NCI-H2081 treated with DMSO at 0.1 percent for 48 hours (cell line): ENCODE data around the gene FEM1B.
A peak's percentile ranks its signal among the peaks of the same experiment; 100 is the strongest.
"Not testable (repeated sequence)": the region's sequence is repeated elsewhere in the genome, so short reads cannot be mapped to it uniquely, and the experiment has no call there.

Experiments used
- DNase-seq: peaks from one replicate; lab custom pipeline; 2025; lab: John Stamatoyannopoulos, UW

Gene FEM1B

GRCh38 chr15:68277603-68278344 is at the start of gene FEM1B:
Gene FEM1B, plus strand, starts transcription at chr15:68277745. Its CDS starts 673 bp downstream, at chr15:68278418.
- DNase-seq = peak; percentile 66

- DNase-seq = no peak
Observed at GRCh38 chr15:68228143-68228970, 49.2 kb upstream of the FEM1B start.

DNA sequence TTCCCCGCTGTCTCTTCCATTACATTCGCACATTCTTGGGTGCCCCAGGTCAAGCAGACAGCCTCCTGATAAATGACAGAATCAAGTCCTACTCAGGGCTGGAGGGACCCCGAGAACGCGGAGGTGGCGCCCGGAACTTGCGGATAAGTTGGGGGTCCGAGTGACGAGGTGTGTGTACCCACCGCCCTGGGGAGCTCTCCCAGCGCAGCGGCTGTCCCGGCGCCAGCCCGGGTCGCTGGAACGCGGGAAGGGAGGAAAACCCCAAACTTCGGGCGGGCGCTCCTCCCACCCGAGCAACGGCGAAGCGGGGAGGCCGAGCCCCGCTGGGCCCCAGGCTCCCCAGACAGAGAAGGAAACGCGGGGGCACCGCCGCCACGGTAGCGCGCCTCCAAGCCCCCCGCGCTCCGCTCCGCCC is 48.6 kb upstream of the FEM1B start:
- no peak for DNase-seq

DNA sequence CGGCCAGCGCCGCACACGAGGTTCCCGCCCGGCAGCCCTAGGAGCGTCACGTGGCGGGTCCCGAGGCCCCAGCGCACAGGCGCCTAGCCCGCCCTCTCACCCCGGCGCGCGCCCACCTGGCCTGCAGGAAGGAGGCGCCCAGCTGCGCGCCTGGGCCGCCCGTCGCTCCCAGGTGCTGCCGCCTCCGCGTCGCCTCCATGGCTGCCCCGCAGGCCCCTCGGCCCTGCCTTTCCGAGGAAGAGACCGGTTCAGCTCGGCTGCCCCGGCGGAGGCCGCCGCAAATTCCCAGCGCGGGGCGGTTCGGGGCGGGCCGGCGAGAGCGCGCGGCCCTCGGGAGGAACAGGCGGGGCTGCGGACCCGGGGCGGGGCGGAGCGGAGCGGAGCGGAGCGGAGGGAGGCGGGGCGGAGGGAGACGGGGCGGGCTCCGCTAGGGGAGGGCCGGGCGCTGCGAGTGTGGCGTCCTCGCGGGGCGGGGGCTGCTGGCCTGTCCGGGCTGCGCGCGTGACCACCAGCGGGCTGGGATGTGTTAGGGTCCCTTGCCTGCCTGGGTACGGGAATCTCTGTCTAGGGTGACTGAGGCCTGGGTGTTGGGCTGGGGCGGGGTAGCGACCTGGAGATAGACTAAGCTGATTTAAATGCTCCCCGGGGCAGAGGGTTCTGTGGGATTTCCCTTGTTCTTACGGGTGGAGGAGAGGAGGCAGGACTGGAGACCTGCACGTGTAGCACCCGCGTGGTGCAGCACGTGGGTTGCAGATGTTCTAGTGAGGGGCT is 48.0 kb upstream of the FEM1B start, which contains the start of gene CLN6:
Gene CLN6, minus strand, starts transcription at position 343 of the 771 bp plus-strand sequence. Its CDS starts 144 bp downstream, at position 199.
- DNase-seq = no peak

- DNase-seq = no peak
Observed at GRCh38 chr15:68230157-68231100, 47.1 kb upstream of the FEM1B start.

GRCh38 chr15:68231102-68231818 is 46.3 kb upstream of the FEM1B start:
- no peak for DNase-seq

DNA sequence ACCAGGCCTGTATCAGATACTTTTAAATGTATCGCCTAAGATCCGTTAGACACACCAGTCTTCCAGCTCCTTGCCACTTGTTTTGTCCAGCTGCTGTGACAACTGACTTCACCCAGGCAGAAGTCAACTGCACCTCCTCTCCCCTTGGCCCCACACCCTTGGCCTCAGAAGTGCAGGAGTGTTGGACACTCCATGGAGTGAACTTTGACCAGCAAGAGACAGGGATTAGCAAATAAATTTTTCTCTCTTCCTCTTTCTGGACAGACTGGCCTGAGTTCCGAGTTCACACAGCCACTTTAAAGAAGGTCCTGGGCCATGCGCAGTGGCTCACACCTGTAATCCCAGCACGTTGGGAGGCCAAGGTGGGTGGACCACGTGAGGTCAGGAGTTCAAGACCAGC is 45.1 kb upstream of the FEM1B start:
- no peak for DNase-seq

- DNase-seq = no peak
Observed at GRCh38 chr15:68232937-68233336, 44.6 kb upstream of the FEM1B start.

DNA sequence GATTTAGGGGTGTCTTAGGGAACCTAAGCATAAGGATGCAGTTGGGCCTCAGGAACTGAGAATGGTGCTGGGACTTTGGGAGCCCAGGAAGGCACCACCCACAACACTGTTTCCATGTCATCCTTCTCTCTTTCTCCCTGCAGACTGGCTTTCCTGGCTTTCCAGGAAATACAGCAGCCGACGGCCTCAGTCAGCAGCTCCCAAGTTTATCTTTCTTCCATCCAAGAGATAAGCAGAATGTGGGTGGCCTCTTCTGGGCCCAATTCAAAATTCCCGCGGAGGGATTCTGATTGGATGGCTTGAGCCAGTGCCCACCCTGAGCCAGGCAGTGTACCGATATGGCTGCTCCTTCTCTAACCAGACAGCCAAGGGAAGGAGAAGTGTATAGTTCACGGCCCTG is 43.5 kb upstream of the FEM1B start:
- DNase-seq = no peak

DNA sequence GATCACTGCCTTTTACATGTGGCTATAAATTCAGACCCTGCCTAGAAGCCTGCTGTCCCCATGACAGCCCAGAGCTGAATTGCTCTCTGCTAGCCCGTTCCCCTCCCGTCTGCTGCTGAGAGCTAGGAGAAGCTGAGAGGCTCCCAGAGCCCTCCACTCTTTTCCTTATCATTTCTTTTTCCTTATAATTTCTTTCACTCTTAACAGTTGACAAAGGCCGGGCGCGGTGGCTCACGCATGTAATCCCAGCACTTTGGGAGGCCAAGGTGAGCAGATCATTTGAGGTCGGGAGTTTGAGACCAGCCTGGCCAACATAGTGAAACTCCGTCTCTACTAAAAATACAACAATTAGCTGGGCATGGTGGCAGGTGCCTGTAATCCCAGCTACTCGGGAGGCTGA is 43.0 kb upstream of the FEM1B start:
- not testable (repeated sequence) for DNase-seq

DNA sequence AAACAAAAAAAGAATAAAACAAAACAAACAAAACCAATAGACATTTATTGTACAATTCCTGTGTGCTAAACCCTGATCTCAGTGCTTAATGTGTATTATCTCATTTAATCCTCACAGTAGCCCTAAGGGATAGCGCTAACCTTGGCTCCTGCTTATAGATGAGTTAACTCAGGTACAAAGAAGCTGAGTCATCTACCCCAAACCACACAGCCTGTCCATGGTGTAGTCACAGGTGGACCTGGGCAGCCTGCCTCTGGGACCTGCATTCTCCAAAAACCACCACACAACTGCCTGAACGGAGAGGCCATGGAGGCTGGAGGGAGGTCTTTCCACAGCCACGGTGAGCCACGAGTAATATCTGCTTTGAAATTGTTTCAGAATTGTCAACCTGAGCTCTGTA is 42.5 kb upstream of the FEM1B start:
- no peak for DNase-seq

GRCh38 chr15:68239025-68239424 is 38.5 kb upstream of the FEM1B start:
- DNase-seq = no peak

- DNase-seq = no peak
Observed at GRCh38 chr15:68241088-68241935, 36.2 kb upstream of the FEM1B start.

DNA sequence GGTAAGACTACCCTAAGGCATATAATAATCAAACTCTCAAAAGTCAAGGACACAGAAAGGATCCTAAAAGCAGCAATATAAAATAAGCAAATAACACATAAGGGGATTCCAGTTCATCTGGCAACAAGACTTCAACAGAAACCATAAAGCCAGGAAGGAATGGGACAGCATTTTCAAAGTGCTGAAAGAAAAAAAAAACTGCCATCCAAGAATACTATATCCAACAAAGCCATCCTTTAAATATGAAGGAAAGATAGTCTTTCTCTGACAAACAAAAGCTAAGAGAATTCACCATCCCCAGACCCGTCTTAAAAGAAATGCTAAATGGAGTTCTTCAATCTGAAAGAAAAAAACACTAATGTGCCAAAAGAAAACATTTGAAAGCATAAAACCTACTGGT is 33.3 kb upstream of the FEM1B start:
- no peak for DNase-seq

DNA sequence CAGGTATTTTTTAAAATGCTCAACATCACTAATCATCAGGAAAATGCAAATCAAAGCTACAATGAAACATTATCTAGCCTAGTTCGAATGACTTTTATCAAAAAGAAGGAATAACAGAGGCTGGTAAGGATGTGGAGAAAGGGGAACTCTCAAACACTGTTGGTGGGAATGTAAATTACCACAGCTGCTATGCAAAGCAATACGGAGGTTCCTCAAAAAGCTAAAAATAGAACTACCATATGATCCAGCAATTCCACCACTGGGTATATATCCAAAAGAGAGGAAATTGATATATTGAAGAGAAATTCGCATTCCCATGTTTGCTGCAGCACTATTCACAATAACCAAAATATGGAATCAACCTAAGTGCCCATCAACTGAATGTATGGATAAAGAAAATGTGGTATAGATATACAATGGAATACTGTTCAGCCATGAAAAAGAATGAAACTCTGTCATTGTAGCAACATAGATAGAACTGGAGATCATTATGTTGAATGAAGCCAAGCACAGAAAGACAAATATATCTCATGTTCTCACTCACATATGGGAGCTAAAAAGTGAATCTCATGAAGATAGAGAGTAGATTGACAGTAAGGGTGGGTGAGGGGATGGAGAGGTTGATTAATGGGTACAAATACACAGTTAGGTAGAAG is 28.4 kb upstream of the FEM1B start:
- no peak for DNase-seq

DNA sequence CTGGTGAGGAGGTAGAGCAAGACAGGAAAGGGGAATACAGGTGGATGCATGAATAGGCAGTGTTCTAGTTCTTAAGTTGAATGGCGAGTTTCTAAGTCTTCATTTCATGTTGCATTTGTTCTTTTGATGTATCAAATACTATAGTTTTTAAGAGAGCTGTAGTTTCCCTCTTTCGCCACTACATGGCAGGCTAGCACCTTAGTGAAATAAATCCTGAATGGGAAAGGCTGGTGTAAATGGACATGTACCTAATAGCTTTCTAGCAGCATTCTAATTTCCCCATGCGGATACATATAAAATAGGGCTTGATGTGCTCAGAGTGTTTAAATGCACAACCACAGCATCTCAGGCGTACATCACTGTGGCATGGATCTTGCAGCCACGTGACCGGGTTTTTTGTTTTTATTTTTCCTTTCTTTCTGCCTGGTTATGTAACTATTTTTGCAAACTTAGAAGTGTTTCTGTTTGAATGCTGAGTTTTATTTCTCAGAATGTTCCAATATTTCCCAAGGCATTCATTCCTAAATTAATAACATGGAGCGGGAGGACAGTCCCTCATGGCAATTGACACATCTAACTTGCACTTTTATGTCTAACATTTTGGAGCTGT is 24.5 kb upstream of the FEM1B start:
- peak; percentile 36 for DNase-seq

GRCh38 chr15:68256675-68257450 is 20.7 kb upstream of the FEM1B start:
- DNase-seq = no peak

DNA sequence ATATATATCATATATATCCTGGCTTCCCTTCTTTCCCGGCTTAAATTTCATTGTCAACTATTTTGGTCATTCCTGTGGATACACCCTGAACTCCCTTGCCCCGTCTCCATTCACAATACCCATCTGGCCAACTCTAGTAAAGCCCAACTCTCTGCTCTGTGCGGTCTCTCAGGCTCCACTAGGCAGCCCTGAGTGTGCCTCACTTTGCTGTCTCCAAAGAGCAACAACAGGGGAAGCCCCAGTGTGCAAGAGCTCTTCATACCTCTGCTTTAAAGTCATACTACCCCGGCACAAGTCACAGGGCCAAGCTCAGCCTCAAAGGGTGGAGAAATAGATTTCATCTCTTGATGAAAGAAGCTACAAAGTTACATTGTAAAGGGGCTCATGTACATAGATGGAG is 18.9 kb upstream of the FEM1B start:
- DNase-seq = no peak
